ENCODE data around the gene TTC7B.

- TF ChIP-seq CTCF (IDR thresholded peaks at IDR 0.05; ENCODE audit: low read length) (no peak), EZH2 (IDR thresholded peaks at IDR 0.05; ENCODE audit: borderline replicate concordance, low read length) (no peak)
Observed at GRCh38 chr14:90663680-90664079, 152.6 kb downstream of the TTC7B start.
